NCI-H446 (cell line): ENCODE measurements around the gene AAGAB.

Experiments
- DNase-seq, 2 experiments: peaks; one replicate each; lab custom pipeline; 2025; lab: John Stamatoyannopoulos, UW

AAGAB gene

GRCh38 chr15:67188551-67189218 lies 65.8 kb downstream of the AAGAB start:
- peak; percentile 1 to 17 for DNase-seq

- DNase-seq, result no peak
Observed at GRCh38 chr15:67187351-67187854, 67.1 kb downstream of the AAGAB start.

GRCh38 chr15:67186688-67187087 lies 67.8 kb downstream of the AAGAB start:
- DNase-seq, result no peak

GRCh38 chr15:67186226-67186649 lies 68.2 kb downstream of the AAGAB start:
- DNase-seq, result no peak

- no peak for DNase-seq
Observed at GRCh38 chr15:67185621-67186225, 68.7 kb downstream of the AAGAB start.

- no peak for DNase-seq
Observed at GRCh38 chr15:67185051-67185450, 69.4 kb downstream of the AAGAB start.

GRCh38 chr15:67184208-67184925 lies 70.1 kb downstream of the AAGAB start:
- DNase-seq, result no peak

GRCh38 chr15:67183443-67184169 lies 70.9 kb downstream of the AAGAB start:
- DNase-seq, result no peak

- DNase-seq, result no peak
Observed at GRCh38 chr15:67181221-67181639, 73.2 kb downstream of the AAGAB start.

GRCh38 chr15:67180514-67181191 lies 73.8 kb downstream of the AAGAB start:
- no peak for DNase-seq

- no peak for DNase-seq
Observed at GRCh38 chr15:67180035-67180434, 74.4 kb downstream of the AAGAB start.

- no peak for DNase-seq
Observed at GRCh38 chr15:67179411-67179995, 75.0 kb downstream of the AAGAB start.

- DNase-seq, result no peak
Observed at GRCh38 chr15:67178569-67179210, 75.8 kb downstream of the AAGAB start.

GRCh38 chr15:67177752-67178151 lies 76.7 kb downstream of the AAGAB start:
- DNase-seq, result no peak

GRCh38 chr15:67176195-67176971 lies 78.1 kb downstream of the AAGAB start:
- peak in 1 of 2 experiments; percentile 76 for DNase-seq

- DNase-seq, result no peak
Observed at GRCh38 chr15:67175643-67176071, 78.8 kb downstream of the AAGAB start.

- no peak for DNase-seq
Observed at GRCh38 chr15:67174864-67175573, 79.4 kb downstream of the AAGAB start.

GRCh38 chr15:67174446-67174845 lies 80.0 kb downstream of the AAGAB start:
- no peak for DNase-seq

- no peak for DNase-seq
Observed at GRCh38 chr15:67173786-67174185, 80.7 kb downstream of the AAGAB start.
